GM10248 (cell line): Measurements from ENCODE around the gene MRPL38.

Source experiments
- CTCF ChIA-PET: fragments of 300-600 bp; sonication (Branson Sonifier 250); formaldehyde crosslinking; extraction: SDS; loops from one replicate; lab custom pipeline; 2021; ENCODE audit warnings: antibody characterized with exemption; lab: Yijun Ruan, JAX
- POLR2A ChIA-PET: fragments of 350-650 bp; sonication (Branson Sonifier 250); formaldehyde crosslinking; extraction: SDS; loops from one replicate; lab custom pipeline; 2020; ENCODE audit warnings: antibody characterized with exemption; lab: Yijun Ruan, JAX
- DNase-seq: peaks from one replicate; pipeline ENCODE4 v3.0.0; 2012; ENCODE audit errors: extremely low spot score
- CTCF ChIP-seq: IDR thresholded peaks from 2 replicates; pipeline ENCODE4 v1.5.1; 2012; ENCODE audit warnings: mild to moderate bottlenecking, low read depth; ENCODE audit errors: extremely low read depth, missing control alignments, control extremely low read depth

Gene MRPL38

GRCh38 chr17:75909051-75909811, 4.5 kb upstream of the MRPL38 start:
- no peak for TF ChIP-seq CTCF
- ChIA-PET POLR2A (interaction anchor here (0.7 kb wide), 1 partner anchor 137 kb away, joined by 5 read pairs; no protein-coding TSS in a partner anchor), CTCF (interaction anchor here (0.6 to 12.4 kb wide), 7 partner anchors 10 to 97 kb away, joined by 3 to 239 read pairs (median 6); partner anchors contain the start of genes CDK3 and TRIM65)

GRCh38 chr17:75908201-75908600, 3.5 kb upstream of the MRPL38 start:
- ChIA-PET POLR2A (no interaction called here), CTCF (interaction anchor here (4.2 to 12.4 kb wide), 2 partner anchors 20 to 98 kb away, joined by 28 to 239 read pairs; partner anchors contain the start of gene CDK3)
- TF ChIP-seq CTCF: no peak
- no peak for DNase-seq

More at GRCh38 chr17:75909051-75909811, 4.5 kb upstream of the MRPL38 start:
- no peak for DNase-seq

- CTCF ChIA-PET: interaction anchor here (1.1 to 12.4 kb wide), 13 partner anchors 9 to 112 kb away, joined by 3 to 239 read pairs (median 5); partner anchors contain the start of genes CDK3, TRIM65 and WBP2
- TF ChIP-seq CTCF: no peak
- POLR2A ChIA-PET: no interaction called here
- no peak for DNase-seq
Observed at GRCh38 chr17:75906143-75906884, 1.6 kb upstream of the MRPL38 start.

GRCh38 chr17:75902406-75902805, 2.3 kb downstream of the MRPL38 start:
- CTCF ChIA-PET: interaction anchor here (1.4 to 12.4 kb wide), 4 partner anchors 26 to 377 kb away, joined by 3 to 239 read pairs (median 9); partner anchors contain the start of gene CDK3
- TF ChIP-seq CTCF: no peak
- POLR2A ChIA-PET: no interaction called here
- no peak for DNase-seq

GRCh38 chr17:75901727-75902126, 3.0 kb downstream of the MRPL38 start:
- POLR2A ChIA-PET: no interaction called here

More at GRCh38 chr17:75901727-75902126, 3.0 kb downstream of the MRPL38 start:
- CTCF ChIA-PET: interaction anchor here (2.9 to 12.4 kb wide), 2 partner anchors 25 to 105 kb away, joined by 13 to 239 read pairs; partner anchors contain the start of gene CDK3
- DNase-seq: no peak
- no peak for TF ChIP-seq CTCF
